H1 (cell line): ENCODE data around the gene WASF3. TPM values are rescaled to one million over a fixed set of nuclear protein-coding genes. Genes with fewer than 3 reads are reported as not detected.
A peak's percentile ranks its signal among the peaks of the same experiment; 100 is the strongest.

ENCODE experiments used
- CTCF ChIA-PET: fragments of 300-600 bp; sonication (Branson Sonifier 250); formaldehyde crosslinking; loops from one replicate; lab custom pipeline; 2021; ENCODE audit not compliant: partially characterized antibody; lab: Charles Lee
- POLR2A ChIA-PET: fragments of 300-600 bp; sonication (Branson Sonifier 250); formaldehyde crosslinking; loops from one replicate; lab custom pipeline; 2021; ENCODE audit warnings: inconsistent platforms; ENCODE audit not compliant: partially characterized antibody; lab: Charles Lee
- DNase-seq, 2 experiments: peaks; one replicate each; pipeline versions ENCODE4 v3.0.0 to v3.0.0-alpha.2; 2010 to 2022; ENCODE audit warnings: low spot score in 2 of 2, low read depth in 1 of 2, mixed read lengths in 1 of 2
- FAIRE-seq: peaks from 2 replicates; lab custom pipeline; 2011; peaks lifted over from hg19 to GRCh38; lab: Jason Lieb, UNC
- H2AFZ ChIP-seq: 2 replicates; pipeline ENCODE4 v1.8.1; 2012; ENCODE audit warnings: low read length, inconsistent platforms
- H2AK5ac ChIP-seq: 2 replicates; pipeline ENCODE4 v1.6.1; 2013; ENCODE audit warnings: low read depth, low read length
- H2BK120ac ChIP-seq: replicated peaks from 2 replicates; pipeline ENCODE3; 2013; ENCODE audit warnings: low read depth, low read length, inconsistent platforms
- H2BK12ac ChIP-seq: 2 replicates; pipeline ENCODE4 v1.6.1; 2013; ENCODE audit warnings: low read depth, low read length
- H2BK15ac ChIP-seq: 2 replicates; pipeline ENCODE4 v1.6.1; 2013; ENCODE audit warnings: low read length
- H2BK20ac ChIP-seq: 2 replicates; pipeline ENCODE4 v1.6.1; 2013; ENCODE audit warnings: low read length
- H2BK5ac ChIP-seq: 2 replicates; pipeline ENCODE4 v1.6.1; 2013; ENCODE audit warnings: low read depth, low read length
- H3K14ac ChIP-seq: 2 replicates; pipeline ENCODE4 v1.6.1; 2013; ENCODE audit warnings: inconsistent platforms; ENCODE audit not compliant: insufficient read length
- H3K18ac ChIP-seq: 2 replicates; pipeline ENCODE4 v1.6.1; 2013; ENCODE audit warnings: low read length; ENCODE audit errors: extremely low read depth
- H3K23ac ChIP-seq: 2 replicates; pipeline ENCODE4 v1.6.1; 2013; ENCODE audit warnings: inconsistent platforms; ENCODE audit not compliant: insufficient read length
- H3K23me2 ChIP-seq: 2 replicates; pipeline ENCODE4 v1.6.1; 2013; ENCODE audit warnings: low read depth, low read length
- H3K27ac ChIP-seq: 2 replicates; pipeline ENCODE4 v1.6.1; 2011; ENCODE audit warnings: low read depth, low read length, inconsistent platforms
- H3K27me3 ChIP-seq, 4 experiments: replicated peaks in 1 of 4; 1 replicate in 1 of 4; 2 replicates in 3 of 4; pipeline versions ENCODE4 v1.6.1 to v1.8.1; 2011 to 2013; ENCODE audit warnings: low read length in 3 of 4, mild to moderate bottlenecking in 3 of 4, inconsistent platforms in 2 of 4, mixed read lengths in 2 of 4, moderate library complexity in 1 of 4; ENCODE audit not compliant: control insufficient read depth in 3 of 4, insufficient read depth in 3 of 4; ENCODE audit errors: extremely low read depth in 1 of 4
- H3K36me3 ChIP-seq, 4 experiments: 2 replicates each; pipeline versions ENCODE4 v1.6.1 to v1.8.1; 2011 to 2013; ENCODE audit warnings: mild to moderate bottlenecking in 4 of 4, low read length in 3 of 4, moderate library complexity in 2 of 4, control low read depth in 1 of 4, inconsistent platforms in 1 of 4; ENCODE audit not compliant: insufficient read depth in 4 of 4, control insufficient read depth in 2 of 4
- H3K4ac ChIP-seq: replicated peaks from 2 replicates; pipeline ENCODE3; 2013; ENCODE audit warnings: low read length, low read depth, mixed read lengths, inconsistent platforms; ENCODE audit not compliant: insufficient read length
- H3K4me1 ChIP-seq, 4 experiments: replicated peaks in 1 of 4; 1 replicate in 1 of 4; 2 replicates in 3 of 4; pipeline versions ENCODE4 v1.6.1 to v1.8.1; 2011 to 2013; ENCODE audit warnings: low read length in 3 of 4, inconsistent platforms in 2 of 4, mixed read lengths in 1 of 4; ENCODE audit not compliant: insufficient read depth in 4 of 4, control insufficient read depth in 3 of 4
- H3K4me2 ChIP-seq, 2 experiments: 2 replicates each; pipeline versions ENCODE4 v1.6.1 to v1.8.1; 2011 to 2013; ENCODE audit warnings: low read depth in 2 of 2, low read length in 2 of 2, control low read depth in 1 of 2, inconsistent platforms in 1 of 2, mild to moderate bottlenecking in 1 of 2; ENCODE audit not compliant: insufficient read depth in 1 of 2
- H3K4me3 ChIP-seq, 4 experiments: fragments of 200-600, 300-600 bp in 1 of 4; sonication (generic), shearing (Covaris generic), sonication (Bioruptor Twin) in 1 of 4; 2 replicates each; pipeline versions ENCODE4 v1.5.1 to v1.8.1; 2011 to 2016; ENCODE audit warnings: low read length in 4 of 4, low read depth in 3 of 4, control low read depth in 2 of 4, inconsistent platforms in 2 of 4, mild to moderate bottlenecking in 2 of 4, mixed read lengths in 1 of 4, moderate library complexity in 1 of 4; ENCODE audit not compliant: insufficient read depth in 2 of 4; ENCODE audit errors: extremely low read depth in 1 of 4
- H3K56ac ChIP-seq: replicated peaks from 2 replicates; pipeline ENCODE3; 2013; ENCODE audit warnings: low read depth, mild to moderate bottlenecking, mixed read lengths, low read length, inconsistent platforms; ENCODE audit not compliant: insufficient read length
- H3K79me1 ChIP-seq: 2 replicates; pipeline ENCODE4 v1.6.1; 2013; ENCODE audit warnings: low read depth, low read length, control low read depth
- H3K79me2 ChIP-seq, 2 experiments: 2 replicates each; pipeline versions ENCODE4 v1.6.1 to v1.8.1; 2012 to 2013; ENCODE audit warnings: low read length in 2 of 2, mild to moderate bottlenecking in 2 of 2, inconsistent platforms in 1 of 2; ENCODE audit not compliant: insufficient read depth in 2 of 2, control insufficient read depth in 1 of 2
- H3K9ac ChIP-seq, 4 experiments: replicated peaks in 1 of 4; 1 replicate in 1 of 4; 2 replicates in 3 of 4; pipeline versions ENCODE4 v1.6.1 to v1.8.1; 2011 to 2013; ENCODE audit warnings: low read depth in 3 of 4, low read length in 3 of 4, control low read depth in 2 of 4, mild to moderate bottlenecking in 2 of 4, moderate library complexity in 2 of 4, inconsistent platforms in 1 of 4; ENCODE audit errors: extremely low read depth in 1 of 4
- H3K9me3 ChIP-seq, 2 experiments: 2 replicates each; pipeline versions ENCODE4 v1.6.1 to v1.8.1; 2012 to 2013; ENCODE audit warnings: mild to moderate bottlenecking in 2 of 2, moderate library complexity in 2 of 2, control low read depth in 1 of 2, inconsistent platforms in 1 of 2, low read depth in 1 of 2, low read length in 1 of 2, mixed read lengths in 1 of 2; ENCODE audit not compliant: insufficient read depth in 2 of 2
- H4K20me1 ChIP-seq, 2 experiments: replicated peaks in 1 of 2; 2 replicates each; pipeline versions ENCODE3 to v1.8.1; 2011 to 2013; ENCODE audit warnings: inconsistent platforms in 2 of 2, low read length in 2 of 2, mild to moderate bottlenecking in 1 of 2; ENCODE audit not compliant: insufficient read depth in 2 of 2, control insufficient read depth in 1 of 2
- H4K5ac ChIP-seq: 2 replicates; pipeline ENCODE4 v1.6.1; 2013; ENCODE audit warnings: low read length, low read depth, mixed read lengths, inconsistent platforms; ENCODE audit not compliant: insufficient read length
- H4K8ac ChIP-seq: 2 replicates; pipeline ENCODE4 v1.8.0; 2013; ENCODE audit warnings: mild to moderate bottlenecking, moderate library complexity, low read length, inconsistent platforms; ENCODE audit not compliant: insufficient read depth; ENCODE audit errors: extremely low read depth
- H4K91ac ChIP-seq: replicated peaks from 2 replicates; pipeline ENCODE3; 2013; ENCODE audit warnings: low read length, mixed read lengths, inconsistent platforms; ENCODE audit not compliant: insufficient read length
- BCL11A ChIP-seq, 2 experiments: IDR thresholded peaks; one replicate each; pipeline ENCODE4 v1.6.1; 2011; ENCODE audit warnings: low read depth in 2 of 2, low read length in 2 of 2, mild to moderate bottlenecking in 2 of 2
- CBX8 ChIP-seq: fragments of 300-800, 300-1000 bp; sonication (generic); IDR thresholded peaks from 2 replicates; pipeline ENCODE4 v1.7.1; 2016; ENCODE audit warnings: low read depth, low read length, borderline replicate concordance
- CEBPB ChIP-seq: IDR thresholded peaks from 2 replicates; pipeline ENCODE4 v1.6.1; 2012; ENCODE audit warnings: low read depth, low read length
- CHD1 ChIP-seq: IDR thresholded peaks from 2 replicates; pipeline ENCODE4 v1.6.1; 2012; ENCODE audit warnings: low read depth, low read length, improper control_type of control experiment
- CREB1 ChIP-seq: IDR thresholded peaks from 2 replicates; pipeline ENCODE4 v1.6.1; 2012; ENCODE audit warnings: inconsistent platforms
- FOSL1 ChIP-seq: IDR thresholded peaks from 2 replicates; pipeline ENCODE4 v1.6.1; 2011; ENCODE audit warnings: mild to moderate bottlenecking, low read depth, low read length, moderate library complexity; ENCODE audit not compliant: insufficient read depth
- HDAC2 ChIP-seq, 2 experiments: fragments of 300-600 bp in 1 of 2; sonication (generic) in 1 of 2; IDR thresholded peaks; 2 replicates each; pipeline ENCODE4 v1.6.1; 2011 to 2012; ENCODE audit warnings: low read depth in 2 of 2, low read length in 2 of 2, mild to moderate bottlenecking in 2 of 2, moderate library complexity in 2 of 2, borderline replicate concordance in 1 of 2, inconsistent platforms in 1 of 2
- KDM5A ChIP-seq: fragments of 200-600 bp; IDR thresholded peaks from 2 replicates; pipeline ENCODE4 v1.7.1; 2012; ENCODE audit warnings: mild to moderate bottlenecking, low read length, inconsistent platforms, mixed read lengths
- POLR2AphosphoS5 ChIP-seq: IDR thresholded peaks from 2 replicates; pipeline ENCODE4 v1.6.1; 2011; ENCODE audit warnings: low read depth, low read length
- POU5F1 ChIP-seq: IDR thresholded peaks from 2 replicates; pipeline ENCODE4 v1.6.1; 2011; ENCODE audit warnings: low read depth, mild to moderate bottlenecking, low read length, moderate library complexity
- RAD21 ChIP-seq, 2 experiments: IDR thresholded peaks in 1 of 2; conservative IDR thresholded peaks in 1 of 2; 2 replicates each; pipeline ENCODE4 v1.6.1; 2011; ENCODE audit warnings: low read depth in 2 of 2, low read length in 2 of 2, improper control_type of control experiment in 1 of 2, inconsistent platforms in 1 of 2, mild to moderate bottlenecking in 1 of 2, moderate library complexity in 1 of 2
- RFX5 ChIP-seq: IDR thresholded peaks from 2 replicates; pipeline ENCODE4 v1.6.1; 2011; ENCODE audit warnings: low read depth, low read length, improper control_type of control experiment, borderline replicate concordance
- SIX5 ChIP-seq: IDR thresholded peaks from 2 replicates; pipeline ENCODE4 v1.6.1; 2011; ENCODE audit warnings: mild to moderate bottlenecking, low read depth, low read length
- SP2 ChIP-seq: IDR thresholded peaks from 2 replicates; pipeline ENCODE4 v1.6.1; 2012; ENCODE audit warnings: mild to moderate bottlenecking, low read length, inconsistent platforms
- SRF ChIP-seq: IDR thresholded peaks from 2 replicates; pipeline ENCODE4 v1.6.1; 2011; ENCODE audit warnings: mild to moderate bottlenecking, low read depth, low read length, moderate library complexity
- WGBS, 2 experiments: shearing (Covaris generic) in 1 of 2; methylation state at CpG; one replicate each; pipeline versions ENCODE4 v1.1.6 to v1.1.7; 2013 to 2015; ENCODE audit warnings: low lambda C conversion rate in 2 of 2, mixed read lengths in 2 of 2, inconsistent platforms in 1 of 2, low coverage in 1 of 2, missing lambda C conversion rate in 1 of 2; ENCODE audit not compliant: insufficient replicate concordance in 2 of 2, insufficient coverage in 1 of 2, insufficient read length in 1 of 2; ENCODE audit errors: extremely low coverage in 1 of 2, missing lambda C conversion rate in 1 of 2; 5-methylcytosine and 5-hydroxymethylcytosine counted together
- polyA plus RNA-seq, 7 experiments: library from polyadenylated mRNA; depleted of rRNA in 3 of 7; stranded (reverse) in 5 of 7; unstranded in 2 of 7; fragments of >200 nt in 5 of 7; fragments of 200-250 nt in 2 of 7; gene quantifications; 1 replicate in 5 of 7; 2 replicates in 1 of 7; 4 replicates in 1 of 7; pipeline versions ENCODE4 v1.2.1 to v1.2.3, GENCODE V29; 2011 to 2013; ENCODE audit warnings: missing spikeins in 2 of 7, mixed read lengths in 2 of 7
- total RNA-seq: library from RNA; stranded (reverse); fragmentation: NEBNext Ultra II Directional; extraction: Animal tissue kit (Norgen Biotek cat#: 25700); gene quantifications from 2 replicates; pipeline ENCODE4 v1.2.1, GENCODE V29; 2021

WASF3 gene
- total and polyA plus RNA-seq, 2 of the 8 experiments (the other 6 are each of a cell fraction or from before 2014, with no cell fraction given): 18.7 to 39.8 TPM

DNA sequence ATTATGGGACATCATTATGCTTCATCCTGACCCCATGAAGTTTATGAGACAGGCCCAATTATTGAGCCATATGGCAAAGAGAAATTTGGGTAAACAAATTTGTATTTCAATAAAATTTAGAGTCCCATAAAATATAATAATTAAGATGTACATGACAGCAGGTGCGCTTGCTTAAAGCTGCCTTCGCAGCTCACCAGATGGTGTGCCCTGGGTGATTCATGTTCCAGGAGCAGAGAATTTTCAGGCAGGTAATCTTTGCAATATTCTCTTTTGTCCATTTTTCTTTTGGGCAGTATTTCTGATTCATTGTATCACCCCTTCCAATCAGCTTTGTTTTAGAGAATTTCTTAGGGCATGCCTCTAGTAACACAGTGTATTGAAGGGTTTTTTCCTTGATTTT, 39.5 kb upstream of the WASF3 start:
- H2BK15ac ChIP-seq: no peak overlapping the region
- CTCF ChIA-PET: interaction anchor here (0.5 to 1.8 kb wide), 9 partner anchors 11 to 377 kb away, joined by 3 to 10 read pairs (median 4); no protein-coding TSS in a partner anchor
- no peaks in the 10 kb centered on the region for H3K79me2 ChIP-seq
- DNase-seq: no peak
- no peak overlapping the region for H2BK20ac ChIP-seq
- no peak overlapping the region for H4K8ac ChIP-seq
- no peaks in the 10 kb centered on the region for H3K23me2 ChIP-seq
- peaks cover 0 to 12% (median 7%) of the 10 kb centered on the region in 4 experiments; a peak in 4 of 7 replicates for H3K4me1 ChIP-seq
- no peak overlapping the region for H3K9ac ChIP-seq
- no peak overlapping the region for H2BK12ac ChIP-seq
- no peak overlapping the region for H3K23ac ChIP-seq
- H3K4me2 ChIP-seq: peak overlapping the region; percentile 63 to 68; a peak in 2 of 4 replicates
- no peak overlapping the region for H2BK5ac ChIP-seq
- H3K9me3 ChIP-seq: no peaks in the 10 kb centered on the region
- H4K5ac ChIP-seq: no peak overlapping the region
- no peak overlapping the region for H3K18ac ChIP-seq
- no peak overlapping the region for H3K4ac ChIP-seq
- POLR2A ChIA-PET: interaction anchor here (0.8 to 1.6 kb wide), 4 partner anchors 11 to 42 kb away, joined by 4 to 9 read pairs (median 5); partner anchors contain the start of gene WASF3
- 0 out of 2 replicates have a peak overlapping the region, but pooled peaks have one; percentile 91 for H2AFZ ChIP-seq
- H3K56ac ChIP-seq: no peak overlapping the region
- H3K4me3 ChIP-seq: peak overlapping the region in 1 of 4 experiments; percentile 29; a peak in 1 of 8 replicates
- H3K79me1 ChIP-seq: no peaks in the 10 kb centered on the region; the same call in 1 of the 2 replicates
- H4K91ac ChIP-seq: no peak overlapping the region
- H3K27me3 ChIP-seq: no peaks in the 10 kb centered on the region
- no peaks in the 10 kb centered on the region for H4K20me1 ChIP-seq
- WGBS, 2 experiments: 95% methylated on average over 2 of the region's 2 CpGs; no CpG with 5 or more reads in 1 of the 2 experiments
- H2AK5ac ChIP-seq: no peak overlapping the region
- FAIRE-seq: no peak
- no peaks in the 10 kb centered on the region for H3K36me3 ChIP-seq
- no peak overlapping the region for H3K14ac ChIP-seq
- H2BK120ac ChIP-seq: no peak overlapping the region
- H3K27ac ChIP-seq: no peak overlapping the region
- TF ChIP-seq CBX8 (no peak), CEBPB (no peak), KDM5A (no peak), SP2 (no peak), HDAC2 (IDR thresholded peaks at IDR 0.05; ENCODE audit: borderline replicate concordance in 1 of 2, low read depth in 2 of 2, low read length in 2 of 2) (no peak), RFX5 (no peak), CHD1 (no peak), SIX5 (no peak), RAD21 (IDR thresholded peaks at IDR 0.05 in 1 of 2, conservative IDR thresholded peaks at IDR 0.05 in 1 of 2; ENCODE audit: low read depth in 2 of 2, low read length in 2 of 2) (no peak), SRF (no peak), POLR2AphosphoS5 (no peak), CREB1 (no peak), BCL11A (IDR thresholded peaks at IDR 0.05; ENCODE audit: low read depth in 2 of 2, low read length in 2 of 2) (no peak), POU5F1 (no peak), FOSL1 (no peak)
